ENCODE measurements around the gene QSER1.

QSER1 gene

GRCh38 chr11:32939046-32939445 is 46.4 kb downstream of the QSER1 start:
- Histone ChIP-seq H3K9me3 (ENCODE audit: control insufficient read depth, low read length) (no peaks in the 10 kb centered on the region), H3K9ac (no peak overlapping the region), H3K36me3 (ENCODE audit: control insufficient read depth, insufficient read depth, low read length) (no peaks in the 10 kb centered on the region), H3K79me2 (peaks cover 4% of the 10 kb centered on the region), H3K27me3 (ENCODE audit: control insufficient read depth, insufficient read depth, low read length) (no peaks in the 10 kb centered on the region), H2AFZ (no peak overlapping the region), H3K4me2 (ENCODE audit: low read length) (no peak overlapping the region), H3K4me1 (peaks cover 2% of the 10 kb centered on the region), H3K27ac (no peak overlapping the region), H3K4me3 (ENCODE audit: low read depth, low read length) (no peak overlapping the region)
- TF ChIP-seq CTCF (IDR thresholded peaks at IDR 0.05): no peak

- Histone ChIP-seq H3K9ac (no peak overlapping the region), H3K27me3 (ENCODE audit: control insufficient read depth, insufficient read depth, low read length) (no peaks in the 10 kb centered on the region), H3K4me1 (peaks cover 2% of the 10 kb centered on the region), H2AFZ (no peak overlapping the region), H3K9me3 (ENCODE audit: control insufficient read depth, low read length) (no peaks in the 10 kb centered on the region), H3K4me2 (ENCODE audit: low read length) (no peak overlapping the region), H3K27ac (no peak overlapping the region), H3K79me2 (peaks cover 4% of the 10 kb centered on the region), H3K36me3 (ENCODE audit: control insufficient read depth, insufficient read depth, low read length) (no peaks in the 10 kb centered on the region), H3K4me3 (ENCODE audit: low read depth, low read length) (no peak overlapping the region)
- no peak for TF ChIP-seq CTCF (IDR thresholded peaks at IDR 0.05)
Observed at GRCh38 chr11:32939866-32940265, 47.3 kb downstream of the QSER1 start.

- Histone ChIP-seq H3K27ac (no peak overlapping the region), H3K9ac (no peak overlapping the region), H3K27me3 (ENCODE audit: control insufficient read depth, insufficient read depth, low read length) (no peaks in the 10 kb centered on the region), H3K4me2 (ENCODE audit: low read length) (no peak overlapping the region), H3K79me2 (peaks cover 4% of the 10 kb centered on the region), H3K4me3 (ENCODE audit: low read depth, low read length) (no peak overlapping the region), H3K9me3 (ENCODE audit: control insufficient read depth, low read length) (no peaks in the 10 kb centered on the region), H3K4me1 (no peaks in the 10 kb centered on the region), H3K36me3 (ENCODE audit: control insufficient read depth, insufficient read depth, low read length) (no peaks in the 10 kb centered on the region), H2AFZ (no peak overlapping the region)
- TF ChIP-seq CTCF (IDR thresholded peaks at IDR 0.05): no peak
Observed at GRCh38 chr11:32940865-32941264, 48.3 kb downstream of the QSER1 start.

GRCh38 chr11:32947978-32948377 is 55.4 kb downstream of the QSER1 start:
- no peaks in the 10 kb centered on the region for H3K4me1 ChIP-seq
- H3K4me3 ChIP-seq (ENCODE audit: low read depth, low read length): no peak overlapping the region
- H3K9ac ChIP-seq: no peak overlapping the region
- no peaks in the 10 kb centered on the region for H3K9me3 ChIP-seq (ENCODE audit: control insufficient read depth, low read length)
- no peaks in the 10 kb centered on the region for H3K27me3 ChIP-seq (ENCODE audit: control insufficient read depth, insufficient read depth, low read length)
- no peak overlapping the region for H3K4me2 ChIP-seq (ENCODE audit: low read length)
- H3K79me2 ChIP-seq: no peaks in the 10 kb centered on the region
- no peak for TF ChIP-seq CTCF (IDR thresholded peaks at IDR 0.05)
- peaks cover 2% of the 10 kb centered on the region for H3K36me3 ChIP-seq (ENCODE audit: control insufficient read depth, insufficient read depth, low read length)
- H2AFZ ChIP-seq: no peak overlapping the region
- no peak overlapping the region for H3K27ac ChIP-seq

GRCh38 chr11:32949739-32950138 is 57.1 kb downstream of the QSER1 start:
- Histone ChIP-seq H3K27me3 (ENCODE audit: control insufficient read depth, insufficient read depth, low read length) (no peaks in the 10 kb centered on the region), H2AFZ (no peak overlapping the region), H3K4me2 (ENCODE audit: low read length) (no peak overlapping the region), H3K36me3 (ENCODE audit: control insufficient read depth, insufficient read depth, low read length) (peaks cover 2% of the 10 kb centered on the region), H3K4me3 (ENCODE audit: low read depth, low read length) (no peak overlapping the region), H3K79me2 (no peaks in the 10 kb centered on the region), H3K9me3 (ENCODE audit: control insufficient read depth, low read length) (no peaks in the 10 kb centered on the region), H3K27ac (no peak overlapping the region), H3K9ac (no peak overlapping the region), H3K4me1 (no peaks in the 10 kb centered on the region)
- TF ChIP-seq CTCF (IDR thresholded peaks at IDR 0.05): no peak
